Psoas muscle (tissue), 8 donors: Measurements from ENCODE around the gene DNAH3. TPM values are rescaled to one million over a fixed set of nuclear protein-coding genes. Genes with fewer than 3 reads are reported as not detected.

Source experiments
- ATAC-seq, 4 donors: fragments of 200-7000 bp; cut with Tn5 transposase; one replicate each; pipeline ENCODE4 v1.9.1; 2020; ENCODE audit warnings: moderate library complexity in 3 of 4, mild to moderate bottlenecking in 2 of 4
- DNase-seq, 2 donors: peaks; one replicate each; pipeline ENCODE4 v3.0.0-alpha.2; 2020
- H3K27ac ChIP-seq: fragments of 200-600 bp; one replicate; pipeline ENCODE4 v1.8.0; 2022
- H3K27me3 ChIP-seq, 3 donors: fragments of 200-600 bp in 1 of 3; one replicate each; pipeline versions ENCODE4 v1.6.1 to v1.8.0; 2013 to 2022; ENCODE audit warnings: low read length in 2 of 3, mild to moderate bottlenecking in 2 of 3, moderate library complexity in 1 of 3; ENCODE audit not compliant: insufficient read depth in 3 of 3
- H3K36me3 ChIP-seq, 2 donors: fragments of 200-600 bp in 1 of 2; one replicate each; pipeline versions ENCODE4 v1.6.1 to v1.8.0; 2013 to 2022; ENCODE audit warnings: low read depth in 1 of 2, mild to moderate bottlenecking in 1 of 2, moderate library complexity in 1 of 2; ENCODE audit not compliant: insufficient read depth in 1 of 2
- H3K4me1 ChIP-seq: fragments of 200-600 bp; one replicate; pipeline ENCODE4 v1.8.0; 2022
- H3K4me3 ChIP-seq: fragments of 200-600 bp; one replicate; pipeline ENCODE4 v1.8.0; 2022; ENCODE audit warnings: mild to moderate bottlenecking
- H3K9me3 ChIP-seq: fragments of 200-600 bp; one replicate; pipeline ENCODE4 v1.8.0; 2022
- WGBS, 3 donors: extraction: QIAGEN DNeasy Blood & Tissue Kit; methylation state at CpG; one replicate each; pipeline versions ENCODE4 v1.1.6 to v1.1.7; 2013; 5-methylcytosine and 5-hydroxymethylcytosine counted together
- intact Hi-C, 2 donors: fragments of 100-400 bp; cut with DNase I; formaldehyde crosslinking; loops; one replicate each; pipeline versions ENCODE4 v1.11.0 to v1.14.2; 2022
- polyA plus RNA-seq, 3 donors: library from polyadenylated mRNA; stranded (reverse); fragments of 200-250 nt; gene quantifications; one replicate each; pipeline ENCODE4 v1.2.3, GENCODE V29; 2013
- total RNA-seq, 4 donors: library from RNA; stranded (reverse); fragmentation: NEBNext Ultra II Directional in 2 of 4; extraction: Animal tissue kit (Norgen Biotek cat#: 25700) in 2 of 4; gene quantifications; one replicate each; pipeline versions ENCODE4 v1.2.1 to v1.2.4, GENCODE V29; 2021 to 2023
- TF ChIP-seq, protein P1 (sequence below): fragments of 200-600 bp; IDR thresholded peaks from one replicate; pipeline ENCODE4 v1.8.0; 2022; ENCODE audit warnings: antibody characterized with exemption
- donor health status: healthy with polysubstance abuse.
- donor health status: DM: no; HTN: no; CAD: no; lungs with moderate emphysema.
- donor health status: Bipolar disorder and iron deficiency.
- donor health status: healthy.
- donor health status: DM: yes; HTN: yes; CAD: no.
- donor health status: DM: no; HTN: no; CAD: no.
- donor health status: DM: no; HTN: no; CAD: no.
- donor health status: DM: yes; HTN: yes; CAD: no.

DNAH3 gene
- total and polyA plus RNA-seq, 7 donors, result 0.01 to 2.1 (median 0.17) TPM; not detected in 1

DNA sequence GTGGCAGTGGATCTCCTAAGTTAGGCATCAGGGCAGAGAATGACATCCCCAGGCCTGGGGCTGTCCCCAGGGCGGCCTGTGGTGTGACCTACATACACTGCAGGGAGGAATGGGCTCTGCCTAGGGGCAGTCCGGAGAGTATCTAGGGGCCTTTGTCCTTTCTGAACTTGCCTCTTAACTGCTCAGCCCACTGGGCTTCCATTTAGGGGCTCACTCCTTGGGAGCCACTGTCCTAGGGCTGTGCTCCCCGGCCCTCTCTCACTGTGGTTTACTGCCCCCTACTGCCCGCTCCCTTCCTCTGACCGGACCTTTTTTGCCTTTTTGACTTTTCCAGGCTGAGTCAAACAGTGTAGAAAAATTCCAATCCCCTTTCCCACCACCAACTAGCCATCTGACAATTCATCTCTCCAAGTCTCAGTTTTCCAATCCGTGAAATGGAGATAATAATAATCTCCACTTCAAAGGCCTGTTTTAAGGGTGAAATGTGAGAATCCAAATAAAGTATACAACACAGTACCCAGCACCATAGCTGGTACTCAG is 66.8 kb downstream of the DNAH3 start:
- DNase-seq (peak; percentile 64 to 79), ATAC-seq (peak; percentile 74 to 96 (median 92))
- H3K4me1 ChIP-seq, result no peaks in the 10 kb centered on the region
- H3K36me3 ChIP-seq, result no peaks in the 10 kb centered on the region
- no peaks in the 10 kb centered on the region for H3K27me3 ChIP-seq
- intact Hi-C loops, result loop anchor here (1.0 to 10.0 kb wide), 5 partner anchors 49 to 281 kb away; no protein-coding TSS in a partner anchor
- 34 to 39% (median 35%) methylated on average over 6 of the region's 6 CpGs for WGBS, 3 donors
- no peak overlapping the region for H3K4me3 ChIP-seq
- no peak overlapping the region for H3K27ac ChIP-seq
- TF ChIP-seq, protein P1, sequence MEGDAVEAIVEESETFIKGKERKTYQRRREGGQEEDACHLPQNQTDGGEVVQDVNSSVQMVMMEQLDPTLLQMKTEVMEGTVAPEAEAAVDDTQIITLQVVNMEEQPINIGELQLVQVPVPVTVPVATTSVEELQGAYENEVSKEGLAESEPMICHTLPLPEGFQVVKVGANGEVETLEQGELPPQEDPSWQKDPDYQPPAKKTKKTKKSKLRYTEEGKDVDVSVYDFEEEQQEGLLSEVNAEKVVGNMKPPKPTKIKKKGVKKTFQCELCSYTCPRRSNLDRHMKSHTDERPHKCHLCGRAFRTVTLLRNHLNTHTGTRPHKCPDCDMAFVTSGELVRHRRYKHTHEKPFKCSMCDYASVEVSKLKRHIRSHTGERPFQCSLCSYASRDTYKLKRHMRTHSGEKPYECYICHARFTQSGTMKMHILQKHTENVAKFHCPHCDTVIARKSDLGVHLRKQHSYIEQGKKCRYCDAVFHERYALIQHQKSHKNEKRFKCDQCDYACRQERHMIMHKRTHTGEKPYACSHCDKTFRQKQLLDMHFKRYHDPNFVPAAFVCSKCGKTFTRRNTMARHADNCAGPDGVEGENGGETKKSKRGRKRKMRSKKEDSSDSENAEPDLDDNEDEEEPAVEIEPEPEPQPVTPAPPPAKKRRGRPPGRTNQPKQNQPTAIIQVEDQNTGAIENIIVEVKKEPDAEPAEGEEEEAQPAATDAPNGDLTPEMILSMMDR, result peak; percentile 65
- no peaks in the 10 kb centered on the region for H3K9me3 ChIP-seq

GRCh38 chr16:21081329-21081728 is 69.3 kb downstream of the DNAH3 start:
- Histone ChIP-seq H3K4me1 (no peaks in the 10 kb centered on the region), H3K9me3 (no peaks in the 10 kb centered on the region), H3K4me3 (no peak overlapping the region), H3K27me3 (no peaks in the 10 kb centered on the region), H3K36me3 (no peaks in the 10 kb centered on the region), H3K27ac (no peak overlapping the region)
- 61 to 78% (median 64%) methylated on average over 8 of the region's 8 CpGs for WGBS, 3 donors
- TF ChIP-seq, protein P1, result no peak
- intact Hi-C loops, result loop anchor here (5.0 to 10.0 kb wide), 3 partner anchors 47 to 279 kb away; no protein-coding TSS in a partner anchor
- DNase-seq (no peak), ATAC-seq (no peak)

- no peak overlapping the region for H3K4me3 ChIP-seq
- TF ChIP-seq, protein P1, result no peak
- ATAC-seq, result no peak
- no peak overlapping the region for H3K27ac ChIP-seq
- no peaks in the 10 kb centered on the region for H3K27me3 ChIP-seq
- intact Hi-C loops, result no loop called here
- no peaks in the 10 kb centered on the region for H3K4me1 ChIP-seq
- no peaks in the 10 kb centered on the region for H3K36me3 ChIP-seq
- DNase-seq, result no peak
- no peaks in the 10 kb centered on the region for H3K9me3 ChIP-seq
These were observed 72.1 kb downstream of the DNAH3 start for GRCh38 chr16:21078563-21078962.

GRCh38 chr16:21076186-21076883 is 74.3 kb downstream of the DNAH3 start:
- Histone ChIP-seq H3K9me3 (no peaks in the 10 kb centered on the region), H3K4me1 (no peaks in the 10 kb centered on the region), H3K4me3 (no peak overlapping the region), H3K27ac (no peak overlapping the region), H3K27me3 (no peaks in the 10 kb centered on the region), H3K36me3 (no peaks in the 10 kb centered on the region)
- 63 to 69% (median 66%) methylated on average over 3 of the region's 3 CpGs for whole genome bisulfite sequencing, 3 donors
- TF ChIP-seq, protein P1, result no peak
- no peak for DNase-seq
- peak in 2 of 4 donors; percentile 22 to 35 for ATAC-seq
- intact Hi-C loops, result no loop called here
